Gastrocnemius medialis (tissue), 4 donors: ENCODE data around the gene SLC6A6. TPM values are rescaled to one million over a fixed set of nuclear protein-coding genes. Genes with fewer than 3 reads are reported as not detected.

Experiments
- ATAC-seq, 2 donors: fragments of 150-250 bp; one replicate each; pipeline ENCODE4 v1.9.1; 2016
- DNase-seq, 2 donors: peaks; one replicate each; pipeline ENCODE4 v3.0.0-alpha.2; 2019
- H3K27ac ChIP-seq, 4 donors: fragments of 200-600 bp; sonication (generic); 1 replicate in 1 of 4; 2 replicates in 3 of 4; pipeline ENCODE4 v1.5.1; 2016 to 2018; ENCODE audit warnings: mild to moderate bottlenecking in 2 of 4, moderate library complexity in 1 of 4
- H3K27me3 ChIP-seq, 3 donors: fragments of 200-600 bp; sonication (generic) in 2 of 3; 1 replicate in 1 of 3; 2 replicates in 2 of 3; pipeline versions ENCODE4 v1.5.1 to v1.6.0; 2016 to 2019; ENCODE audit warnings: mild to moderate bottlenecking in 1 of 3, moderate library complexity in 1 of 3
- H3K36me3 ChIP-seq, 2 donors: fragments of 200-600 bp; sonication (generic) in 1 of 2; one replicate each; pipeline ENCODE4 v1.5.1; 2017 to 2018
- H3K4me1 ChIP-seq, 2 donors: fragments of 200-600 bp; sonication (generic) in 1 of 2; one replicate each; pipeline ENCODE4 v1.5.1; 2016 to 2017; ENCODE audit warnings: mild to moderate bottlenecking in 2 of 2
- H3K4me3 ChIP-seq, 4 donors: fragments of 200-600 bp; sonication (generic) in 3 of 4; 1 replicate in 1 of 4; 2 replicates in 3 of 4; pipeline ENCODE4 v1.5.1; 2016 to 2019; ENCODE audit warnings: mild to moderate bottlenecking in 2 of 4
- H3K9me3 ChIP-seq, 3 donors: fragments of 200-600 bp; sonication (generic) in 2 of 3; 1 replicate in 1 of 3; 2 replicates in 2 of 3; pipeline ENCODE4 v1.5.1; 2016 to 2019
- POLR2A ChIP-seq, 2 donors: fragments of 450-650 bp; IDR thresholded peaks; one replicate each; pipeline ENCODE4 v1.6.1; 2017; ENCODE audit warnings: antibody characterized with exemption in 2 of 2, mild to moderate bottlenecking in 2 of 2, moderate library complexity in 2 of 2
- in situ Hi-C, 4 donors: fragments of 200-750 bp; cut with MboI; loops; one replicate each; pipeline versions ENCODE4 v1.15.0 to v1.8.0; 2017; ENCODE audit warnings: low sequenced_read_pairs in 4 of 4
- intact Hi-C: fragments of 100-400 bp; cut with DNase I; formaldehyde crosslinking; loops from one replicate; pipeline ENCODE4 v1.15.1; 2023; ENCODE audit warnings: low total_unique reads
- total RNA-seq, 4 donors: library from RNA; depleted of rRNA; stranded (reverse); fragments of >200 nt; gene quantifications; one replicate each; pipeline versions ENCODE4 v1.1.0 to v1.2.3, GENCODE V29; 2016
- TF ChIP-seq, protein P1 (sequence below), 5 experiments: fragments of 450-650 bp in 3 of 5; fragments of 200-600 bp in 2 of 5; sonication (generic) in 2 of 5; IDR thresholded peaks in 4 of 5; conservative IDR thresholded peaks in 1 of 5; 1 replicate in 4 of 5; 2 replicates in 1 of 5; pipeline ENCODE4 v1.5.1; 2016 to 2019; ENCODE audit warnings: antibody characterized with exemption in 5 of 5, mild to moderate bottlenecking in 3 of 5, moderate library complexity in 3 of 5

The SLC6A6 gene
- total RNA-seq, 4 donors from 2014 or later = 42.1 to 119 (median 88.7) TPM

DNA sequence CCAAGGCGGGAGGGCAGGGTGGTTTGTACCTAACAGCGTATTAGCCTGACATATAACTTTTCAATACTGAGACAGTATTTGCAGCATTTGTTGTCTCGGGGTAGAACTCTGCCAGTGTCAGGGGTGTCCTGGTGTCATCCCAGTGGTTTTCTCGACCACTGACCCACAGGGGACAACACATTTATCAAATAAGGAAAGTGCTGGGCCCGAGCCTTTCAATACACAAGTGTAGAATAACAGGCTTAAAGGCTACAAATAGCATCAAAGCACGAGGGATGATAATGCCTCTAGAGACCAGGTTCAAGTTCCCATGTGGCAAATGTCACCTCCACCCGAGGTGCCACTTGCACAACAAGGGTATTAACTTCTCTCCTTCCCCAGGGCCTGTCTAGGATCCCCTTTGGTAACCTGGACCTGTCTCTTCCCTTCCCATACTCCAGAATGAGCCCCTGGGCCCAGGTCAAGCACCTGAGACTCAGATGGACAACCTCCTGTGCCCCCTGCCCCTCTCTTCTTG lies 9.5 kb upstream of the SLC6A6 start:
- intact Hi-C loops = loop anchor here (2.0 to 5.0 kb wide), 4 partner anchors 56 to 104 kb away; no protein-coding TSS in a partner anchor
- DNase-seq = peak; percentile 77 to 90
- Histone ChIP-seq H3K4me1 (peaks cover 27 to 34% of the 10 kb centered on the region in 2 donors), H3K27me3 (no peaks in the 10 kb centered on the region), H3K4me3 (no peak overlapping the region), H3K9me3 (no peaks in the 10 kb centered on the region), H3K27ac (peak overlapping the region; percentile 90 to 99 (median 94)), H3K36me3 (no peaks in the 10 kb centered on the region)
- in situ Hi-C loops = loop anchor here in 2 of 4 donors (10.0 kb wide), 2 partner anchors 68 to 108 kb away; no protein-coding TSS in a partner anchor
- ATAC-seq = peak; percentile 86 to 87
- TF ChIP-seq POLR2A (IDR thresholded peaks at IDR 0.05) = peak; percentile 41 to 50
- TF ChIP-seq, protein P1, sequence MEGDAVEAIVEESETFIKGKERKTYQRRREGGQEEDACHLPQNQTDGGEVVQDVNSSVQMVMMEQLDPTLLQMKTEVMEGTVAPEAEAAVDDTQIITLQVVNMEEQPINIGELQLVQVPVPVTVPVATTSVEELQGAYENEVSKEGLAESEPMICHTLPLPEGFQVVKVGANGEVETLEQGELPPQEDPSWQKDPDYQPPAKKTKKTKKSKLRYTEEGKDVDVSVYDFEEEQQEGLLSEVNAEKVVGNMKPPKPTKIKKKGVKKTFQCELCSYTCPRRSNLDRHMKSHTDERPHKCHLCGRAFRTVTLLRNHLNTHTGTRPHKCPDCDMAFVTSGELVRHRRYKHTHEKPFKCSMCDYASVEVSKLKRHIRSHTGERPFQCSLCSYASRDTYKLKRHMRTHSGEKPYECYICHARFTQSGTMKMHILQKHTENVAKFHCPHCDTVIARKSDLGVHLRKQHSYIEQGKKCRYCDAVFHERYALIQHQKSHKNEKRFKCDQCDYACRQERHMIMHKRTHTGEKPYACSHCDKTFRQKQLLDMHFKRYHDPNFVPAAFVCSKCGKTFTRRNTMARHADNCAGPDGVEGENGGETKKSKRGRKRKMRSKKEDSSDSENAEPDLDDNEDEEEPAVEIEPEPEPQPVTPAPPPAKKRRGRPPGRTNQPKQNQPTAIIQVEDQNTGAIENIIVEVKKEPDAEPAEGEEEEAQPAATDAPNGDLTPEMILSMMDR (IDR thresholded peaks at IDR 0.05 in 4 of 5, conservative IDR thresholded peaks at IDR 0.05 in 1 of 5) = no peak

DNA sequence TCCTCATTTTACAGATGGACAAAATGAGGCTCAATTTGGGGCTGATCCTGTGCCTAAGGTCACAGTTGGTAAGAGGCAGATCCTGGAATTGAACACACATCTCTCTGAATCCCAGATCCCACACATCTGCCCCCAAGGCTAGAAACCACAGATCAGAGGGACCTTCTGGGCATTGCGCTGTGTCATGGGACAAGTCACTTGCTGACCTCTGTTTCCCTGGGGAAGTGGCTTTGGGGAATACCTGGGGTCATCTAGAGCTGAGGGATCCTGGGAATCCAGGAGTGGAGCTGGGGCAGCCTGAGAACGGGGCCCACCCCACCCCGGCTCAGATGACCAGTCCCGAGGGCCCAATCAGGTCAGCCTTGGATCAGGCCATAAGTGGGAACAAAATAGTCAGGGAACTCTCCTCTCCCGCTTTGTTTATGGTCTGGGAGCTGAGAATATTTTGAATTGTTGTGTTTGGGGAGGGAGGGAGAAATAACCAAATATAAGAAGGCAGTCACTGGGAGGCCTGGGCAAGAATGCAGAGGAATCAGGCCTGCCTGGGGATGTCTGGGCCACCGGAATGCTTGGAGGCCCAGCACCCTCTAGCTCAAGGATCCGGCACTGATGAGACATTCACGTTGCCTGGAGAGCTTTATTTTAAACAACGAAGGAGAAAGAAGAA lies 8.8 kb upstream of the SLC6A6 start:
- DNase-seq (no peak), ATAC-seq (no peak)
- H3K4me1 ChIP-seq = peaks cover 27 to 28% of the 10 kb centered on the region in 2 donors
- TF ChIP-seq POLR2A (IDR thresholded peaks at IDR 0.05) = no peak
- TF ChIP-seq, protein P1 (IDR thresholded peaks at IDR 0.05 in 4 of 5, conservative IDR thresholded peaks at IDR 0.05 in 1 of 5) = peak in 1 of 5 experiments; percentile 15
- in situ Hi-C loops (loop anchor here in 2 of 4 donors (10.0 kb wide), 2 partner anchors 69 to 109 kb away; no protein-coding TSS in a partner anchor), intact Hi-C loops (loop anchor here (2.0 to 5.0 kb wide), 4 partner anchors 57 to 105 kb away; no protein-coding TSS in a partner anchor)
- H3K36me3 ChIP-seq = no peaks in the 10 kb centered on the region
- H3K4me3 ChIP-seq = no peak overlapping the region
- H3K9me3 ChIP-seq = no peaks in the 10 kb centered on the region
- peak overlapping the region; percentile 90 to 99 (median 94) for H3K27ac ChIP-seq
- no peaks in the 10 kb centered on the region for H3K27me3 ChIP-seq

DNA sequence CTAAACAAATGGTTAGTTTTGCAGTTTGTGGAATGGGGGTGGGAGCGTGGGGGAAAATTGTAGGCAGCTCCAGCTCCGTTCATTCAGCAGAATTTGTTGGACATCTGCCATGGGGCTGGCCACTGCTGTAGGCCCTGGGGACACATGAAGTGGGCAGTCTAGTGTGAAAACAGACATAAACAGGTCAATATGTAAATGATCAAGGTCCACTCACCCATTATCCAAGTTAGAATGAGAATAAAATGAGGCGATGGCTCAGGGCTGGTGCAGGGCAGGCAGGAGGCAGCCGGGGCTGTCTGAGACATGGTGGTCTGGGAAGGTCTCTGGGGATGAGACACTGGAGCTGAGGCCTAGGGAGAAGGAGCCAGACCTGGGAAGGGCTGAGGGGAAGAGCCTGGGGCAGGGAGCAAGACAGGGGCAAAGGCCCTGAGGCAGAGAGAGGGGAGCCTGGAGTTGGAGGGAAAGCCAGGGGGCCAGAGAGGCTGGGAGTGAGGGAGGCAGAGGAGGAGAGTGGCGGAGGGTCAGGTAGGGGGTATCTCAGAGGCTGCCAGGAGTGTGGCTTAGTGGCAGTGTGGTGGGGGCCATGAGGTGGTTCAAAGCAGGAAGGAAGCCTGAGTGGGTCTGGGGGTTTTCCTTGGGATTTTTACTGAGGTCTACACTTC lies 6.2 kb upstream of the SLC6A6 start:
- no peaks in the 10 kb centered on the region for H3K27me3 ChIP-seq
- no peak overlapping the region for H3K27ac ChIP-seq
- H3K4me1 ChIP-seq = peaks cover 21 to 32% of the 10 kb centered on the region in 2 donors
- in situ Hi-C loops (loop anchor here in 2 of 4 donors (10.0 kb wide), 2 partner anchors 71 to 111 kb away; no protein-coding TSS in a partner anchor), intact Hi-C loops (no loop called here)
- DNase-seq = no peak
- H3K9me3 ChIP-seq = no peaks in the 10 kb centered on the region
- no peak overlapping the region for H3K4me3 ChIP-seq
- TF ChIP-seq, protein P1 (IDR thresholded peaks at IDR 0.05 in 4 of 5, conservative IDR thresholded peaks at IDR 0.05 in 1 of 5) = no peak
- no peak for TF ChIP-seq POLR2A (IDR thresholded peaks at IDR 0.05)
- no peak for ATAC-seq
- no peaks in the 10 kb centered on the region for H3K36me3 ChIP-seq

DNA sequence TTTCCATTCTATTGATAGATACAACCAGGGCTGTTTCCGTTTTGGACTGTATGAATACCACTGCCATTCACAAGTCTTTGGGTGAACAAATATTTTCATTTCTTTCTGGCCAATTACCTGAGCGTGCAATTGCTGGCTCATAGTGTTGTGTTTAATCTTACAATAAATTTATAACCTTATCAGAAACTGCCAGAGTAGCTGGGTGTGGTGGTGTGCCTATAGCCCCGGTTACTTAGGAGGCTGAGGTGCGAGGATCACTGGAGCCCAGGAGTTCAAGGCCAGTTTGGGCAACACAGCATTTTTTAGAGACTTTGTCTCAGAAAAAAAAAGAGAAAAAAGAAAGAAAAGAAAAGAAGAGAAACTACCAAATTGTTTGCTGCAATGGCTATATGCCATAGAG lies 5.4 kb upstream of the SLC6A6 start:
- in situ Hi-C loops (loop anchor here in 2 of 4 donors (10.0 kb wide), 2 partner anchors 72 to 112 kb away; no protein-coding TSS in a partner anchor), intact Hi-C loops (no loop called here)
- peaks cover 22 to 34% of the 10 kb centered on the region in 2 donors for H3K4me1 ChIP-seq
- H3K4me3 ChIP-seq = no peak overlapping the region
- no peaks in the 10 kb centered on the region for H3K9me3 ChIP-seq
- TF ChIP-seq, protein P1 (IDR thresholded peaks at IDR 0.05 in 4 of 5, conservative IDR thresholded peaks at IDR 0.05 in 1 of 5) = no peak
- no peak for TF ChIP-seq POLR2A (IDR thresholded peaks at IDR 0.05)
- no peak overlapping the region for H3K27ac ChIP-seq
- no peak for ATAC-seq
- H3K27me3 ChIP-seq = no peaks in the 10 kb centered on the region
- no peaks in the 10 kb centered on the region for H3K36me3 ChIP-seq
- no peak for DNase-seq
